Stimulated activated naive CD8-positive, alpha-beta T cell treated with anti-CD3 and anti-CD28 coated beads, Interleukin-15, amount 100 ng/mL, for 72 hours (primary cell): ENCODE data around the gene TOX2.

ENCODE experiments used
- ATAC-seq: fragments of 150-1000 bp; cut with Tn5 transposase; 2 replicates; pipeline ENCODE4 v1.10.0; 2021; ENCODE audit warnings: mild to moderate bottlenecking, moderate library complexity
- DNase-seq, 2 donors: peaks; one replicate each; pipeline ENCODE4 v3.0.0; 2021 to 2022
- H3K27ac Mint-ChIP-seq, 2 donors: one replicate each; pipeline ENCODE4 v1.8.0; 2022; ENCODE audit warnings: mild to moderate bottlenecking in 2 of 2, mixed read lengths in 2 of 2, moderate library complexity in 2 of 2
- H3K27me3 Mint-ChIP-seq: one replicate; pipeline ENCODE4 v1.8.0; 2022; ENCODE audit warnings: mixed read lengths
- H3K4me1 Mint-ChIP-seq: one replicate; pipeline ENCODE4 v1.8.0; 2022; ENCODE audit warnings: mild to moderate bottlenecking, mixed read lengths
- H3K4me3 Mint-ChIP-seq, 2 donors: one replicate each; pipeline ENCODE4 v1.8.0; 2022; ENCODE audit warnings: mild to moderate bottlenecking in 2 of 2, mixed read lengths in 2 of 2, moderate library complexity in 1 of 2
- H3K9me3 Mint-ChIP-seq, 2 donors: one replicate each; pipeline ENCODE4 v1.8.0; 2022; ENCODE audit warnings: mixed read lengths in 2 of 2

The TOX2 gene

DNA sequence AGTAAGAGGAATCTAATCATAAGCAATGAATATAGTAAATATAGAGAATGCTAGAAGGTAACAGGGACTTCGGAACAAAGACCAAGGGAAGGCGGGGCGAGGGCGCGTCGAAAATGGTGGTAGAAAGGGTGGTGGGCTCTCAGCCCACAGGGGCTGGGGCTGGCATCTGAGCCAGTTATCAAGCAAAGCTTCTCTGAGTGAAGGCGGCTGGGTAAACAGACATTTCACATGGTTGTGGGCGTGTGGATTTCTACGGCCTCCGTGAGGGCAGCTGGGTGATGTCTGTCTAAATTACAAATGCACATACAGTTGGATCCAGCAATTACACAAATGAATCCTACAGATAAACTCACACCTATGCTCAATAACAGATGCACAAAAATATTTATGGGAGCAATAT, 56.6 kb downstream of the TOX2 start:
- Mint-ChIP-seq H3K27ac (no peak overlapping the region), H3K4me3 (no peak overlapping the region), H3K27me3 (peaks cover 18% of the 10 kb centered on the region), H3K9me3 (peaks cover 0 to 5% of the 10 kb centered on the region in 2 donors), H3K4me1 (peaks cover 28% of the 10 kb centered on the region)
- no peak for DNase-seq
- ATAC-seq: no peak

DNA sequence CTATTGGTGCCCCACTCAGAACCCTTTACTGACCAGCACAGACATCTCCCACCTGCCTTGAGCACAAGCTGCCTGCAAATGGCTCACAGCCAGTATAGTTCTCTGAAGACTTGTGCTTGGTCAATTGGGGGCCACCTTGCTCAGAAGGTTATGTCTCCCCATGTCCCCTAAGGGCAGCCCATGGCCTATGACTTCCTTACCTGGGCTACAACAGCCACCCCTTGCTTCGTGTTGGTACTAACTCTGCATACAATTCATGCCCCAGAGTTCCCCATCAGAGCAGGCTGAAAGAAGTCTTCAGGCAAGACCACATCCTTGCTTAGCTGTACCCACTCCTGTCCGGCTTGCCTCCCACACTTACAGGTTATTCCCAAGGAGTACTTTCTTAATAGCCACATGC, 57.4 kb downstream of the TOX2 start:
- Mint-ChIP-seq H3K4me3 (no peak overlapping the region), H3K4me1 (peaks cover 28% of the 10 kb centered on the region), H3K9me3 (peaks cover 0 to 6% of the 10 kb centered on the region in 2 donors), H3K27ac (peak overlapping the region in 1 of 2 donors; percentile 55), H3K27me3 (peaks cover 18% of the 10 kb centered on the region)
- ATAC-seq (no peak), DNase-seq (no peak)

DNA sequence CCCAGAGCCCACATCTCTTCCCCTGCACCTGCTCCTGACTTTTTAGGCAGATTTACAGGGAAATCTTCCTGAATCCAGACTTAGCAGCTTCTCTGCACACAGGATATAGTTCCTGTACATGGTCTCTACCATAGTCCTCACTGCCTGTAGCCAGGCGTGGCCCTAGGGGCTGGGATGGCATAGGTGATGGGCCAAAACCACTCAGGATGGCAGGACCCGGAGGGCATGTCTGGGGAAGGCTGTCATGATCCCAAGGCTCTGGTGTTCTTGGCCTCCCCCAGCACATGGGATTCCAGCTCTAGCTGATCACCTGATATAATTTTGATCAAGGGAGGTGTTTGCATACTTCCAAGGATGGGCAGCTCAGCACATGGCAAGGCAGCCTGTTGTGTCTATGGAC, 58.0 kb downstream of the TOX2 start:
- DNase-seq (no peak), ATAC-seq (no peak)
- H3K4me1 Mint-ChIP-seq: peaks cover 31% of the 10 kb centered on the region
- peaks cover 18% of the 10 kb centered on the region for H3K27me3 Mint-ChIP-seq
- peak overlapping the region in 1 of 2 donors; percentile 55 for H3K27ac Mint-ChIP-seq
- peaks cover 0 to 6% of the 10 kb centered on the region in 2 donors for H3K9me3 Mint-ChIP-seq
- no peak overlapping the region for H3K4me3 Mint-ChIP-seq

DNA sequence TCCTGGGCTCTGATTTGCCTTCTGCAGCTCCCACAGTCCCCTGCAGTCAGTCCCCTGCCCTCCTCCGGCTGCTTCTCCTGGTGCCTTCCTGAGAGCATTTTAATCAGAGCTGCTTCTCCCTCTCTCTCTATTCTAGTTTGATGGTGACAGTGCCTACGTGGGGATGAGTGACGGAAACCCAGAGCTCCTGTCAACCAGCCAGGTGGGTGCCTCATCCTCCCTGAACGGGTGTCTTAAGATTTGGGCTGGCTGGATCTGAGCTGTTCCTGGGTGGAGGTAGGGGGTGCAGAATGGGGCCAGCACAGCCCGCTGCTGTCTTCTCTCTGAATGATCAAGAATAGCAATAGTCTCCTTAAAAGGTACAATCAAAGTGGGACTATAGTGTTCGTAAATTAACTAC, 58.6 kb downstream of the TOX2 start:
- peaks cover 0 to 6% of the 10 kb centered on the region in 2 donors for H3K9me3 Mint-ChIP-seq
- peaks cover 18% of the 10 kb centered on the region for H3K27me3 Mint-ChIP-seq
- H3K4me1 Mint-ChIP-seq: peaks cover 32% of the 10 kb centered on the region
- DNase-seq: no peak
- ATAC-seq: no peak
- no peak overlapping the region for H3K4me3 Mint-ChIP-seq
- peak overlapping the region in 1 of 2 donors; percentile 93 for H3K27ac Mint-ChIP-seq

DNA sequence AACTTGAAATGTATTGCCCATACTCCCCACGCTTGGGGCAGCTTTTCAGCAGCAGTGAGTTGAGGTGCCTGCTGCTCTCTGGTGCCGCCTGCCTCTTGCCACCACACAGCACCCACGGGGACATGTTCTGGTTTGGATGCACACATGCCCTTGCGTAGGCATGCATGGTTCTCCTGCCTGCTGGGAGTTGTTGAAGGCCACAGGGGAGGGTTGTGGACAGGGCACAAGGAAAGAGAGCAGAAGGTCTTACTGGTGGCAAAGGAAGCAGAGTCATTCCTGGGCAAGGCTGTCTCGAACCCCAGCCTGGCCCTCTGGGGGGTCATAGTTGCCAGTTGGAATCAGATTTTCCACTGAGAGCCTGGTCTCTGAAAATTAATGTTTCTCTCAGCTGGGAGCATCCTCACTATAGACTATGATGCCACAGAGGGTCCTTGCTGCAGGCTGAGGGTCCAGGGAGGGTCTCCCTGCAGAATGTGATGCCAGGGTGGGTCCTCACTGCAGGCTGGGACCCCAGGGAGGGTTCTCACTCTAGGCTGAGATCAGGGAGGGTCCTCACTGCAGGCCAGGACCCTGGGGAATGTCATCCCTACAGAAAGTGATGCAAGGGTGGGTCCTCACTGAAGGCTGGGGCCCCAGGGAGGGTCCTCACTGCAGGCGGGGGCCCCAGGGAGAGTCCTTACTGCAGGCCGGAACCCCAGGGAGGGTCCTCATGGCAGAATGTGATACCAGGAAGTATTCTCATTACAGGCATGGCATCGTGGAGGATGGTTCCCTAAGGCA, 59.2 kb downstream of the TOX2 start:
- Mint-ChIP-seq H3K4me1 (peaks cover 31% of the 10 kb centered on the region), H3K27me3 (peaks cover 23% of the 10 kb centered on the region), H3K4me3 (no peak overlapping the region), H3K27ac (peak overlapping the region in 1 of 2 donors; percentile 93), H3K9me3 (peaks cover 0 to 8% of the 10 kb centered on the region in 2 donors)
- ATAC-seq (no peak), DNase-seq (peak in 1 of 2 donors; percentile 5)

DNA sequence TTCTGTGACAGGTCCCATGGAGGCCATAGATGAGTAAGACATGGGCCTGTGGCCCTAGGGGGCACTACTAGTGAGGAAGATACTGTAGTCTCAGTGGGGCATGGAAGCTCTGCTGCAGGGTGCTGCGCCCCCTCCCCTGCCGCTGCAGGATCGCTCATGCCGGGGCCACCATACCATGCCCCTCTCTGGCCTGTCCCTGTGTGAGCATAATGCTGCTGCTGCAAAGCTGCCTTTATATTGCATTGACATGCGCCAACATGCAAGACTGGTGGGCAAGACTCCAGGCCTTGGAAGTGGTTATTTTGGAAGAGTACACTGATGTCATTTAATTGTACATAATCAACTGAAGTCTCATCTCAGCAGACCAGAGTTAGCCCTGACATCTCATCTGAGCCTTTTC, 60.0 kb downstream of the TOX2 start:
- H3K9me3 Mint-ChIP-seq: peaks cover 0 to 12% of the 10 kb centered on the region in 2 donors
- no peak overlapping the region for H3K4me3 Mint-ChIP-seq
- peak overlapping the region; percentile 87 to 93 for H3K27ac Mint-ChIP-seq
- peak in 1 of 2 donors; percentile 7 for DNase-seq
- ATAC-seq: peak; percentile 3
- peaks cover 31% of the 10 kb centered on the region for H3K27me3 Mint-ChIP-seq
- H3K4me1 Mint-ChIP-seq: peaks cover 26% of the 10 kb centered on the region

DNA sequence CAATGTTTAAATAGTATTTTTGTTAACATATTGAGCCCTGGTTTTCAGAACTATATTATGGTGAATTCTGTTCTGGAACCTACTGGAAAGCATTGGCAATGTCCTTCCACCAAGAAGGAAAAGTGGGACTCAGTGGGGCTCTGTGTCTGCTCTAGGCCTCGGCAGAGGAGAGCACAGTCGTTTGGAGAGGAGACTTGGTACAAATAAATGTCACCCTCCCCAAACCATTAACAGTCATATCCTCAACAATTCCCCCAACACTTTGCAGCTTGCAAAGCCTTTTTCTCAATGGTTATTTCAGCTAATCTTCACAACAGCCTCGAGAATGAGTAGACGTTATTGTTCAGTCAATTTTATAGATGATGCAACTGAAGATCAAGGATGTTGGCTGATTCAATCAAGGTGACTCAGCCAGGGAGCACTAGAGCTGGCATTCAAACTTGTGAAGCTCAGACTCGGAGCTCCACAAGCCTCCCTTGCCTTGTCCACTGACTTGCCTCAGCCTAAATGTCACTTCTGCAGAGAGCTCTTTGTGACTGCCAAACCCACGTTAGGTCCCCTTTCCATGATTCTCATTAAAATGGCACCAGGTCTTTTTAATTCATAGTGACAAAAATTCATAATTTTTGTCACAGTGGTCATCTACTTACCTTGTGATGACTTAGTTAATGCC, 60.6 kb downstream of the TOX2 start:
- Mint-ChIP-seq H3K27ac (peak overlapping the region; percentile 87 to 93), H3K27me3 (peaks cover 35% of the 10 kb centered on the region)
- peak; percentile 38 to 54 for DNase-seq

DNA sequence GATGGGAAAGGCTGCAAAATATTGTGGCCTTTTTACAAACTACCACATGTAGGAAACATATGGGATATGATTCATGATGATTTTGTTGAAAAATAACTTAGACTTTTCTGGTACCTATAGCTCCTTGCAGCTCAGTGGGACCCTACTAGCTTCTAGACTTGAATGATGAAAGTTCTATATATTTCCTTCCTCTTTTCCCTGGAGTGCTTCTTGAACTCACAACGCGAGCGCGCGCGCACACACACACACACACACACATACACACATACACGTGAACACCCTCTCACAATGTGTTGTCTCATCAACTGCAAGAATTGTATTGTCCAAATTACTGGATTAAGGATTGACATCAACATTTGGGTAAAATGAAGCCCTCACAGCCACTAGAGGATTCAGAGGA, 61.9 kb downstream of the TOX2 start:
- no peak for DNase-seq
- no peak for ATAC-seq
- no peak overlapping the region for H3K4me3 Mint-ChIP-seq
- peak overlapping the region; percentile 16 to 37 for H3K27ac Mint-ChIP-seq
- peaks cover 31% of the 10 kb centered on the region for H3K27me3 Mint-ChIP-seq
- H3K4me1 Mint-ChIP-seq: peaks cover 30% of the 10 kb centered on the region
- H3K9me3 Mint-ChIP-seq: peaks cover 0 to 12% of the 10 kb centered on the region in 2 donors

More for the DNA sequence above, 60.6 kb downstream of the TOX2 start:
- Mint-ChIP-seq H3K4me1 (peaks cover 26% of the 10 kb centered on the region), H3K9me3 (peaks cover 0 to 12% of the 10 kb centered on the region in 2 donors), H3K4me3 (no peak overlapping the region)
- peak; percentile 91 for ATAC-seq

DNA sequence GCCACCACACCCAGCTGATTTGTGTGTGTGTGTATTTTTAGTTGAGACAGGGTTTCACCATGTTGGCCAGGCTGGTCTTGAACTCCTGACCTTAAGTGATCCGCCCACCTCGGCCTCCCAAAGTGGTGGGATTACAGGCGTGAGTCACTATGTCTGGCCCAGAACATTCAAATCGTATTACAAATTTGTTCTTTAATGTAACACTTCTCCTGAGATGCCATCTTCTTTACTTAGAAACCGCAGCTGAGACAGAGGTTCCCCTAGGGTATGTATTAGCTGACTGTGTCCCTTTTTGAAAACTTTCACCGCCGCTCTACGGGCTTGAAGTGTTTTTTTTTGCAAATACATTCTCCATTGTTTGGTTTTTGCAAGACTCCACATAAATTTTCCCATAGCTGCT, 62.6 kb downstream of the TOX2 start:
- no peak for DNase-seq
- Mint-ChIP-seq H3K4me3 (no peak overlapping the region), H3K27ac (no peak overlapping the region), H3K4me1 (peaks cover 35% of the 10 kb centered on the region), H3K9me3 (peaks cover 0 to 12% of the 10 kb centered on the region in 2 donors), H3K27me3 (peaks cover 38% of the 10 kb centered on the region)
- ATAC-seq: no peak

DNA sequence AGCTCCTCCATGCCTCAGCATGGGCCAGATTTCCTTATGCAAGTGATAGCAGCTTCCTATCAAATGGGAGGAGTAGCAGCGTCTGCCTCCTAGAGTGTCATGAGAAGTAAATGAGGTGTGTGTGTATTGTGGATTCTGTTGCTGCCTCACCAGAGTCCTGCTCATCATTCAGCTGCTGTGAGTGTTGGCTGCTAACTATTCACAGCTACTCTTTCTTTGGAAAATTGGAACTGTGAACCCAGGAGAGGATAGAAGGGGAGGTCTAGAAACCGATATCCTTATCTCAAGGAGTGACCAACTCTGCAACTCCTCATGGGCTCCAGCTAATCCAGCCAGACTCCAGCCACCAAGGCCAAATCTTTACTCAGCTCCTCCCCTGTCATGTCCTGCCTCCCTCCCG, 63.3 kb downstream of the TOX2 start:
- ATAC-seq (no peak), DNase-seq (no peak)
- Mint-ChIP-seq H3K4me3 (no peak overlapping the region), H3K9me3 (peaks cover 0 to 12% of the 10 kb centered on the region in 2 donors), H3K4me1 (peaks cover 33% of the 10 kb centered on the region), H3K27ac (no peak overlapping the region), H3K27me3 (peaks cover 43% of the 10 kb centered on the region)

DNA sequence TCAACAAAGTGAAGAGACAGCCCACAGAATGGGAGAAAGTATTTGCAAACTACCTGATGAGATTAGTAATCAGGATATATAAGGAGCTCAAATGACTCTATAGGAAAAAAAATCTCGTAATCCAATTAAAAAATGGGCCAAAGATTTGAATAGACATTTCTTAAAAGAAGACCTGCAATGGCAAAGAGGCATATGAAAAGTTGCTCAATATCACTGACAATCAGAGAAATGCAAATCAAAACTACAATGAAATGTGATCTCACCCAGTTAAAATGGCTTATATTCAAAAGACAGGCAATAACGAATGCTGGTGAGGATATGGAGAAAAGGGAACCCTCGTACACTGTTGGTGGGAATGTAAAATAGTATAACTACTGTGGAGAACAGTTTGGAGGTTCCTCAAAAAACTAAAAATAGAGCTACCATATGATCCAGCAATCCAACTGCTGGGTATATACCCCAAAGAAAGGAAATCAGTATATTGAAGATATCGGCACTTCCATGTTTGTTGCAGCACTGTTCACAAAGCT, 65.0 kb downstream of the TOX2 start:
- H3K4me3 Mint-ChIP-seq: no peak overlapping the region
- peaks cover 34% of the 10 kb centered on the region for H3K27me3 Mint-ChIP-seq
- no peak for ATAC-seq

DNA sequence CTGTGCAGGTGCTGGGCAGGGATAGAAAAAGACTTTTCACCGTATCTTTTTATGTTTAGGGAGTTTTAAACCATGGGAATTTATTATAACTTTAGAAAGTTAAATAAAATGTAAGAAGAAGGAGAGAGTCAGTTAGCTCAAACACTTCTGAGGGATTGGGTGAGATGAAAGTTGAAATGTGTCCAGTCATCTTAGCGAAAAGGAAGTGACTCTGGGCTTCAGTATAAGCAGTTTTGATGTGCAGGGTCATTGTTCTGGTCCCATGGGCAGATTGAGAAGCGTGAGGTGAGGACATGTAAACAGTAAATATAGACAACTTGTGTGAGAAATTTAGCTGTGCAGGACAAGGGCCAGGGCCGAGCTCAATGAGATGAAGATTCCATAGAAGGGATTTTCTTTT, 66.9 kb downstream of the TOX2 start:
- DNase-seq: no peak
- peaks cover 0 to 6% of the 10 kb centered on the region in 2 donors for H3K9me3 Mint-ChIP-seq
- peak overlapping the region in 1 of 2 donors; percentile 8 for H3K27ac Mint-ChIP-seq
- no peak for ATAC-seq
- H3K4me3 Mint-ChIP-seq: no peak overlapping the region
- H3K27me3 Mint-ChIP-seq: peaks cover 34% of the 10 kb centered on the region
- peaks cover 39% of the 10 kb centered on the region for H3K4me1 Mint-ChIP-seq

More for the DNA sequence above, 65.0 kb downstream of the TOX2 start:
- H3K4me1 Mint-ChIP-seq: peaks cover 38% of the 10 kb centered on the region
- H3K9me3 Mint-ChIP-seq: peaks cover 0 to 12% of the 10 kb centered on the region in 2 donors
- no peak for DNase-seq
- H3K27ac Mint-ChIP-seq: no peak overlapping the region

DNA sequence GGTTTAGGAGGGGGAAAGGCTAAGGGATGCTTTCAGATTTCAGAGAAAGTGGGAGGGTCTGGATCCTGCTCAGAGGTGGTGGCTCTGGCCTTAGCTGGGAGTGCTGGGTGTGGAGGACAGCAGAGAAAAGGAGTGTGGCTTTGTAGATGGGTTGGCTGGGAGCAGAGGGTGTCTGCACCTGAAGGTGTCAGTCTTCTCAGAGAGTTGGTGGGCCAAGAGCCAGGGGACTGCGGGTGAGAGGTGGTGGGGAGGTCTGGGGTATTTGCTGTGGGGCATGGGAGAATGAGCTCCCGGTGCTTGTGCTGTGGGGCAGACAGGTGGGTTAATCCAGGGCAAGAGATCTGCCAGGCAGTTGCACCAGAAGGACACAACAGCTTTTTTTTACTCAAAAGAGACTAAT, 67.4 kb downstream of the TOX2 start:
- H3K27me3 Mint-ChIP-seq: peaks cover 34% of the 10 kb centered on the region

DNA sequence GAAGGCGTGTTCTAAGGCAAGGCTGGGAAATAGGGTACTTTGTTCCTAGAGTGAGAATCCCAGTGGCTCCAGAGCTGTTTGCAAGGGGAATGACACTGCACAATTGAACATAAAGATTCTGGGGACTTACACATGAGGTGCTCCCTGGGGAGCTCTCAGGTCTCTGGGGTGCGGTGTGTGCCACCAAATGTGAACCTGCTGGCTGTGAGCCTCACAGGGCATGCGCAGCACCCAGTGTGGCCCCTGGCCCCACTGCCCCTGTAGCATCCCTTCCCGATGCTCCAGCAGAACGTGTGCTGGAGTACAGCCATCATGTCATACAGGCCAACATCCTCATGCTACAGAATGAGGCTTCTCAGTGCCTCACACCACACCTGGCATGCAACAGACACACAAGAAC, 68.2 kb downstream of the TOX2 start:
- H3K4me1 Mint-ChIP-seq: peaks cover 36% of the 10 kb centered on the region

More for the DNA sequence above, 67.4 kb downstream of the TOX2 start:
- H3K4me3 Mint-ChIP-seq: no peak overlapping the region
- H3K4me1 Mint-ChIP-seq: peaks cover 39% of the 10 kb centered on the region
- H3K27ac Mint-ChIP-seq: no peak overlapping the region
- DNase-seq: no peak
- H3K9me3 Mint-ChIP-seq: peaks cover 0 to 6% of the 10 kb centered on the region in 2 donors
- no peak for ATAC-seq

DNA sequence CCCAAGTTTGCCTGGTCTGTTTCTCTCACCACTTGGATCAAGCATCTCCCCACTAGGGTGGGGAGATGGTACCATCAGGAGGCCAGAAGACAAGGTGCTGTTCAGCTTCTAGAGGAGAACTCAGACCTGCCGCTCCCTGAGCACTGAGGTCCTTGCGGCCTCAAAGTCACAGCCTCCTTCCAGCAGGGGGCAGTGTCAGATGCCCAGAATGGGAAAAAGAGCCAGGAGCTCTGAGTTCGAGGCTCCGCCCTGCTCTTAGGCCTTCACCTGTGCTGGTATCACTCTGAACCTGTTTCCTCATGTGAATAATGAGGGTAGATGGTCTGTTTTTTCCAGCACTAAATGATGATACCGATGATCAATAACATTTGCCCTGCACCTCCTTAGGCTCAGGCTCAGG, 68.7 kb downstream of the TOX2 start:
- peak; percentile 36 for DNase-seq
- no peak overlapping the region for H3K27ac Mint-ChIP-seq
- peaks cover 34% of the 10 kb centered on the region for H3K27me3 Mint-ChIP-seq
- peaks cover 41% of the 10 kb centered on the region for H3K4me1 Mint-ChIP-seq
- no peak for ATAC-seq
- no peak overlapping the region for H3K4me3 Mint-ChIP-seq
- peaks cover 0 to 6% of the 10 kb centered on the region in 2 donors for H3K9me3 Mint-ChIP-seq

More for the DNA sequence above, 68.2 kb downstream of the TOX2 start:
- Mint-ChIP-seq H3K27ac (peak overlapping the region; percentile 42 to 55), H3K4me3 (no peak overlapping the region), H3K27me3 (peaks cover 34% of the 10 kb centered on the region), H3K9me3 (peaks cover 0 to 6% of the 10 kb centered on the region in 2 donors)
- no peak for ATAC-seq
- no peak for DNase-seq

DNA sequence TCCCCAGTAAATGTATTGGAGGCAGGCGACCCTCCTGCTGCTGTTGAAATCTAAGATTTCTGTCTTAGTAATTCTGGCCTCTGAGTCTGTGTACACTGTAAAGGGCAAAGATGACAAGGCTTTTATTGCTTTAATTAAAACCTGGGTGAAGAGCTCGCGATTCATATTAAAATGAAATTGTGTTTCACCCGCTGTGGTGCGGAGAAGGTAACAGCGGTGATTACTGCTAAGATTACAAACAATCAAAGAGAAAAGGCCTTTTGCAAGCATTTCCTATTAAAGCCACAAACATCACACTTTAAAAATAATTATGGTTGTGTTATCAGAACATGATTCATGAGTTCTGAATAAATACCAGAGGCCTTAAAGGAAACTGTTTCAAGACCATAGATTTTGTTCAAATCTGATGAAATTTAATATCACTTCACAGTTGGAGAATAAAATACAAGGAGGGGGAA, 69.3 kb downstream of the TOX2 start:
- DNase-seq (no peak), ATAC-seq (no peak)
- Mint-ChIP-seq H3K27me3 (peaks cover 28% of the 10 kb centered on the region), H3K4me1 (peaks cover 46% of the 10 kb centered on the region), H3K4me3 (no peak overlapping the region), H3K27ac (no peak overlapping the region), H3K9me3 (peaks cover 0 to 3% of the 10 kb centered on the region in 2 donors)
